ENCODE data around the gene FRMPD4.
"Not testable (repeated sequence)": the region's sequence is repeated elsewhere in the genome, so short reads cannot be mapped to it uniquely, and the experiment has no call there.

Gene FRMPD4

GRCh38 chrX:12446342-12447075, 308.2 kb downstream of the FRMPD4 start:
- DNase-seq = no peak

- no peak for DNase-seq
Measured at GRCh38 chrX:12447448-12448064, 309.3 kb downstream of the FRMPD4 start.

DNA sequence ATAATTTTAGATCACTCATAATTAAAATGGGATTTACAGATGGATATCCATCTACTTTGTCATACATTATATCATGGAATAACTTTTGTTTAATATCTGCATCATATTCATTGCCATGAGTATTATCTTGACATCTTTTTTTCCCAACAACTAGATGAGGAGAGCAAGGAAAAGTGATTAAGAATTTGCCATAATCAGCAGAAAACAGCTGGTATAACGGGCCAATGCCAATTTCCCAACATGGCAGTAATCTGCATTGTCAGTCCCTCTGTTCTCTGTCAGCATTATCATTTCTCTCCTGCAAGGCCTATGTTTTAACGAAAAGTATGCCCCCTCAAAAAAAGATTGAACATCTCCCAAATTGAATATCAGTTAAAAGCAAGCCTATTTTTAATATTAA, 314.0 kb downstream of the FRMPD4 start:
- no peak for DNase-seq

DNA sequence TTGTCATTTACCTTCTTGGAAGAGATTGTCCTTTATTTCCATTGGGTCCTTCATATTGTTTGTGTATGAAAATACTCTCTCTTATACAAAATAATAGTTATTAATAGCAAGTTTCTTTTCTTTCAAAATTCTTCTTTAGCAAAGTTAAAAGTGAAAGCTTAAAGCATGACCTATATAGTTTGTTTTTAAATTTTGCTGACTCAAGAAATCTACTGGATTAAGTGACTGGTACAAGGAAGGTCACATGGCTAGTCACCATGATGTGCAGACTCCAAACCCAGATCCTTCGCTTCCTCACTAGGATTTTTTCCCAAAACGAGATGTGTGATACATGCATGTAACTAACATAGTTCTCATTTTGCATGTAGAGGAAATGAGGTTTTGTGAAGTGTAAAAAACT, 322.7 kb downstream of the FRMPD4 start:
- no peak for DNase-seq

GRCh38 chrX:12463052-12463451, 324.8 kb downstream of the FRMPD4 start:
- DNase-seq = no peak

DNA sequence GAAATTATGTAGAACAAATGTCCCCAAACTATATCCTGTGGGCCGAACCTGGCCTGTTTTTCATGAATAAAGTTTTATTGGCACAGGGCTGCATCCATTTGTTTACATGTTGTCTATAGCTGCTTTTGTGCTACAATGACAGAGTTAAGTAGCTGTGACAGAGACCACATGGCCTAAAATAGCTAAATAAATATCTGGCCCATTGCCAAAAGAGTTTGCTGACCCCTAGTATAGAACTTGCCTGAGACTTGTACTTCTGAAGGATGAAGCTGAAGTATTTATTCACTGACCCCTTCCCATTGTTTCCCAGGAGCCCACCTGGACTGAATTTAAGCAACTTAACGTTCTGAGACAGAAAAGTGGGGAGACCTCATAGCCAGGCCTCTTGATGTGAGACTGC, 325.6 kb downstream of the FRMPD4 start:
- DNase-seq = no peak

DNA sequence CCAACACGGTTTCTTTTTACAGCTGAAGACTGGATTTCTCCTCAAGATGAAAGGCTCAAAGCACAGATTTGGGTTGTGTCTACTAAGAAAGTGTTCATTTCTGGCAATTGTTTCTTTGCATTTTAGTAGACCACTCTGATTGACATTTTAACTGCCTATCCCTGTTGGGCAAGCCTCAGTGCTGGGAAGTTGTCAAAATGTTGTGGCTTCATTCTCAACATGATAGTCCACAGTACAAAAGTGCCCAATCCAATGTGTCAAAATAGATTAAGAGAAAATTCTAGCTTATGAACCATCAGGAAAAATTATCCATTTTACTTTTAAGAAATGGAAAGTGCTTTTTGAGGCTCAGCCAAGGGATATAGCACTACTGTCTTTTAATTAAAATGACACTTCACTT, 329.0 kb downstream of the FRMPD4 start:
- DNase-seq = no peak

GRCh38 chrX:12469296-12469695, 331.0 kb downstream of the FRMPD4 start:
- DNase-seq = no peak

- DNase-seq = no peak
Measured at GRCh38 chrX:12471061-12471460, 332.8 kb downstream of the FRMPD4 start.

GRCh38 chrX:12480956-12481355, 342.7 kb downstream of the FRMPD4 start:
- no peak for DNase-seq

- DNase-seq = no peak
Measured at GRCh38 chrX:12488220-12488619, 349.9 kb downstream of the FRMPD4 start.

- DNase-seq = no peak
Measured at GRCh38 chrX:12488771-12489170, 350.5 kb downstream of the FRMPD4 start.

DNA sequence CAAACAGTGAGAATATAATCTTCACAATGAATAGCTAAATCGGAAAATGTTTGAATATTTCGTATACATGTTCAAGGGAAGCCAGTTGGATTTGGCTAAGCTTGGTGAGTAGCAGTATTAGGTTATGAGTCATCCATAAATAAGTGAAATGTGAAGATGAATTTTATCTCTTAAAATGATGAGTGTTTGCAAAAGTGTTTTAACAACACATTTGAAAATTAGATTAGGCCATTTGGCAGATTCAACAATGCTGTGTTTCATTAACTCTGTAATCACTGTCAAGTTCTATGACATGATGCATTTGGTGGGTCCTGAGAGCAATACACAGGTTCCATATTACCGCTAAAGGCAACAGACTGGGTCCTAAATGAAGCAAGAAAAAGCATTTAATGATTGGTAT, 351.1 kb downstream of the FRMPD4 start:
- DNase-seq = no peak

DNA sequence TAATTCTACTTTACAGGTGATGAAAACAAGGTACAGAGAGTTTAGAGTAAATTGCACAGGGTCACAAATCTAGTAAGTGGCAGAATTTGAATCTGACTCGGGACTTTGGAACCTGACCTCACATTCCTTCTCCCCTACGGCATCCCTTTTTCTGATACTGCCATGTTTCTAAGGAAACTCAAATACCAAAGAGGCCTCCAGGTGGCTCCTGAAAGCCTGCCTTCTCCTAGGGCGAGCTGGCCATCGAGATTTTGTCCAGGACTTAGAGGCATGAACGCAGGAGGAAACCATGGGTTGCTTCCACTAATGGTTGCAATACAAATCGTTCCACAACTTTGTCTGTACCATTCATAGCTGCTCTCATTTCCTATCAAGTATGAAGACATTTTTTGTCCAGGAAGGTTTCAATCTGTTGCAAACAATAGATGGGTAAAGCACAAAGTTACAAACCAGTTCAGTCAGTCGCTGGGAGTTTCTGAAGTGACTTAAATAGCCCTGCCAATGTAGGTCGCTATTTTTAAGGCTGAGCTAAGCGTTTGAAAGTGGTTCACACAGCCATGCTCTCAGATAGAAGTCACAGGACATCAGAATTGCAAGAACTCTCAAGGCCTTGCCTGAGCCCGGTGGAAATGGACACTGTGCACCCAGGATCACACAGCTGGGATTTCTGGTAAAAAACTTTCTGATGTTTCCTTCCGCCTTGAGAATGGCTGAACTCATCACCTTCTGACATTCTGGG, 356.3 kb downstream of the FRMPD4 start:
- no peak for DNase-seq

DNA sequence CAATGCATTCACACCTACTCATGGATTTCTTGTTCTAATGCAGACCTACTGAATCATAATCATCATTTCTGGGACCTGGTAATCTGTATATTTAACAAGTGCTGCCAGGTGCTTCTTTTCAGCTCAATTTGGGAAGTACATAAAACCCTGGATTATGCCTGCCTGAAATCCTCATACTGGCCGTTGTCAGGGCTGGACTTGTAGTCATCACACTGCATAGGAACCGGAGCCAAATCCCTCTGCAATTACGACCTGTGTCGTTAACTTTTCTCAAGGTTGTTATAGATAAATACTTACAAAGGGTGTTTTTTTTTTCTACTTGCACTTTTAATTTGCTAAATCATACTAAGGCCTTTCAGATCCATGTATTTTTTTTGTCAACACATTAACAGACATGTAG, 358.1 kb downstream of the FRMPD4 start:
- no peak for DNase-seq

GRCh38 chrX:12497832-12498591, 359.7 kb downstream of the FRMPD4 start:
- no peak for DNase-seq

GRCh38 chrX:12505127-12505526, 366.9 kb downstream of the FRMPD4 start:
- DNase-seq = no peak

DNA sequence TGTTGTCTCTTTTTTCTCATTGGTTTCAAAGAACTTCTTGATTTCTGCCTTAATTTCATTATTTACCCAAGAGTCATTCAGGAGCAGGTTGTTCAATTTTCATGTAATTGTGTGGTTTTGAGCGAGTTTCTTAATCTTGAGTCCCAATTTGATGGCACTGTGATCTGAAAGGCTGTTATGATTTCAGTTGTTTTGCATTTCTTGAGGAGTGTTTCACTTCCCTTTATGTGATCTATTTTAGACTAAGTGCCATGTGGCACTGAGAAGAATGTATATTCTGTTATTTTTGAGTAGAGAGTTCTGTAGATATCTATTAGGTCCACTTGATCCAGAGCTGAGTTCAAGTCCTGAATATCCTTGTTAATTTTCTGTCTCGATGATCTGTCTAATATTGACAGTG, 377.1 kb downstream of the FRMPD4 start:
- DNase-seq = not testable (repeated sequence)

- no peak for DNase-seq
Measured at GRCh38 chrX:12526306-12526705, 388.0 kb downstream of the FRMPD4 start.

DNA sequence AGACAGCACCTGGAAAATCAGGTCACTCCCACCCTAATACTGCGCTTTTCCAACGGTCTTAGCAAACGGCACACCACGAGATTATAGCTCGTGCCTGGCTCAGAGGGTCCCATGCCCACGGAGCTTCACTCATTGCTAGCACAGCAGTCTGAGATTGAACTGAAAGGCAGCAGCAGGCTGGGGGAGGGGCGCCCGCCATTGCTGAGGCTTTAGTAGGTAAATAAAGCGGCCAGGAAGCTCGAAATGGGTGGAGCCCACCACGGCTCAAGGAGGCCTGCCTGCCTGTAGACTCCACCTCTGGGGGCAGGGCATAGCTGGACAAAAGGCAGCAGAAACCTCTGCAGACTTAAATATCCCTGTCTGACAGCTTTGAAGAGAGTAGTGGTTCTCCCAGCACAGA, 399.8 kb downstream of the FRMPD4 start:
- DNase-seq = not testable (repeated sequence)

DNA sequence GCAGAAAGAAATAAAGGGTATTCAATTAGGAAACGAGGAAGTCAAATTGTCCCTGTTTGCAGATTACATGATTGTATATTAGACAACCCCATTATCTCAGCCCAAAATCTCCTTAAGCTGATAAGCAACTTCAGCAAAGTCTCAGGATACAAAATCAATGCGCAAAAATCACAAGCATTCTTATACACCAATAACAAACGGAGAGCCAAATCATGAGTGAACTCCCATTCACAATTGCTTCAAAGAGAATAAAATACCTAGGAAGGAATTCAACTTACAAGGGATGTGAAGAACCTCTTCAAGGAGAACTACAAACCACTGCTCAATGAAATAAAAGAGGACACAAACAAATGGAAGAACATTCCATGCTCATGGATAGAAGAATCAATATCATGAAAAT, 404.0 kb downstream of the FRMPD4 start:
- DNase-seq = not testable (repeated sequence)

DNA sequence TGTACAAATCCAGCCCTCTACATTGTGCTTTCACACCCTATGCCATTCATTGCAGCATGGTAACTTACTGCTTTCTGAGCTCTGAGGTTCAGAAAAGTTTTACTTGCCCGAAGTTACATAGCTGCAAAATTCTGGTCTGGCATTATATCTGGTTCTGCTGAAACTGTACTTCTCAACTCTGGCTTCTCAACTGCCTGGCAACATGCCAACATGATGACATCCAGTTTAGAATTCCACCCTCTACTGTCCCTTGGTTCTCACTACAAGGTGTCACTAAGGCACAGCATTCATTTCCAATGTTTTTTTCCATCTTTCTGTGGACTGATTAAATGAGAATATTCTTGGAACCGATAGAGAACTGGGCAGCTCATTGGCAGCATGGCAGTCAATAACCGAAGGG, 410.1 kb downstream of the FRMPD4 start:
- no peak for DNase-seq

GRCh38 chrX:12548746-12549145, 410.5 kb downstream of the FRMPD4 start:
- DNase-seq = no peak
